HCT116 (cell line): ENCODE measurements around the gene UQCRQ. TPM values are rescaled to one million over a fixed set of nuclear protein-coding genes. Genes with fewer than 3 reads are reported as not detected.

Experiments
- ATAC-seq: fragments of 200-7000 bp; cut with Tn5 transposase; 2 replicates; pipeline ENCODE4 v1.9.1; 2020; ENCODE audit warnings: mild to moderate bottlenecking, moderate library complexity
- BruUV-seq: library from RNA; stranded (reverse); fragments of 400-500 nt; replicated peaks from 2 replicates; lab custom pipeline; 2021; lab: Mats Ljungman, UMichigan
- CTCF ChIA-PET: fragments of 300-600 bp; sonication (Branson Sonifier 250); formaldehyde crosslinking; loops from one replicate; lab custom pipeline; 2021; ENCODE audit warnings: antibody characterized with exemption; lab: Charles Lee
- POLR2A ChIA-PET: fragments of 300-600, 350-600 bp; sonication (Branson Sonifier 250); formaldehyde crosslinking; loops from one replicate; lab custom pipeline; 2021; ENCODE audit warnings: antibody characterized with exemption; lab: Charles Lee
- RAD21 ChIA-PET, 2 experiments: fragments of 300-600 bp; sonication (Branson Sonifier 250); formaldehyde crosslinking; loops; one replicate each; lab custom pipeline; 2023; ENCODE audit warnings: low total read pairs in 2 of 2; ENCODE audit not compliant: uncharacterized antibody in 2 of 2, unreplicated experiment in 2 of 2, low non-redundant PET in 1 of 2; lab: Charles Lee
- DNase-seq: peaks from one replicate; pipeline ENCODE4 v3.0.0-alpha.2; 2010; ENCODE audit warnings: low read depth, low spot score
- H2AFZ ChIP-seq: fragments of 200-600 bp; shearing (Covaris generic), sonication (generic); 2 replicates; pipeline ENCODE4 v1.6.1; 2017; ENCODE audit warnings: low read depth, mixed run types, mixed read lengths, antibody characterized with exemption, low read length; ENCODE audit not compliant: poor library complexity, severe bottlenecking
- H3K27ac ChIP-seq: 2 replicates; pipeline ENCODE4 v1.5.1; 2012; ENCODE audit warnings: low read depth, low read length
- H3K27me3 ChIP-seq: fragments of 200-600 bp; sonication (generic); 2 replicates; pipeline ENCODE4 v1.6.1; 2016; ENCODE audit warnings: mixed run types, low read length, mixed read lengths; ENCODE audit not compliant: insufficient read depth
- H3K36me3 ChIP-seq, 2 experiments: fragments of 200-500 bp in 1 of 2; fragments of 200-600 bp in 1 of 2; sonication (Bioruptor generic) in 1 of 2; sonication (generic) in 1 of 2; 2 replicates each; pipeline versions ENCODE4 v1.5.1 to v1.6.1; 2014 to 2016; ENCODE audit warnings: low read length in 2 of 2, inconsistent platforms in 1 of 2, mixed read lengths in 1 of 2, mixed run types in 1 of 2; ENCODE audit not compliant: insufficient read depth in 2 of 2, control insufficient read depth in 1 of 2
- H3K4me1 ChIP-seq, 2 experiments: fragments of 200-600 bp in 1 of 2; sonication (generic) in 1 of 2; 2 replicates each; pipeline versions ENCODE4 v1.5.1 to v1.6.1; 2012 to 2017; ENCODE audit warnings: low read length in 2 of 2, inconsistent platforms in 1 of 2, mild to moderate bottlenecking in 1 of 2, mixed read lengths in 1 of 2, mixed run types in 1 of 2, moderate library complexity in 1 of 2; ENCODE audit not compliant: insufficient read depth in 2 of 2, control insufficient read depth in 1 of 2
- H3K4me2 ChIP-seq: fragments of 200-600 bp; sonication (generic); 2 replicates; pipeline ENCODE4 v1.6.1; 2017; ENCODE audit warnings: mixed run types, low read length, mixed read lengths
- H3K4me3 ChIP-seq, 2 experiments: fragments of 200-600 bp in 1 of 2; sonication (generic) in 1 of 2; replicated peaks in 1 of 2; 2 replicates each; pipeline ENCODE4 v1.5.1; 2011 to 2016; ENCODE audit warnings: low read length in 2 of 2, control low read depth in 1 of 2, low read depth in 1 of 2, mild to moderate bottlenecking in 1 of 2, mixed read lengths in 1 of 2, mixed run types in 1 of 2
- H3K79me2 ChIP-seq: fragments of 200-600 bp; sonication (generic); 2 replicates; pipeline ENCODE4 v1.6.1; 2017; ENCODE audit warnings: mild to moderate bottlenecking, mixed run types, low read length, moderate library complexity, mixed read lengths; ENCODE audit not compliant: insufficient read depth
- H3K9ac ChIP-seq: fragments of 200-600 bp; sonication (generic); 2 replicates; pipeline ENCODE4 v1.6.1; 2016; ENCODE audit warnings: low read length, mixed read lengths
- H3K9me2 ChIP-seq: fragments of 200-600 bp; sonication (generic), shearing (Covaris generic); 2 replicates; pipeline ENCODE4 v1.6.1; 2017; ENCODE audit warnings: mixed run types, mild to moderate bottlenecking, moderate library complexity; ENCODE audit not compliant: insufficient read depth
- H3K9me3 ChIP-seq, 2 experiments: fragments of 200-500 bp in 1 of 2; fragments of 200-600 bp in 1 of 2; sonication (Bioruptor generic) in 1 of 2; sonication (generic) in 1 of 2; 2 replicates each; pipeline ENCODE4 v1.6.1; 2014 to 2017; ENCODE audit warnings: low read length in 2 of 2, mixed read lengths in 2 of 2, inconsistent platforms in 1 of 2, low read depth in 1 of 2, mild to moderate bottlenecking in 1 of 2, mixed run types in 1 of 2, moderate library complexity in 1 of 2; ENCODE audit not compliant: control insufficient read depth in 1 of 2, insufficient read depth in 1 of 2
- H4K20me1 ChIP-seq: fragments of 200-600 bp; sonication (generic), shearing (Covaris generic); 2 replicates; pipeline ENCODE4 v1.6.1; 2017; ENCODE audit warnings: mixed run types, mild to moderate bottlenecking, moderate library complexity; ENCODE audit not compliant: insufficient read depth
- CBX3 ChIP-seq: IDR thresholded peaks from 2 replicates; pipeline ENCODE4 v1.6.1; 2012; ENCODE audit warnings: low read depth
- EZH2 ChIP-seq: fragments of 200-600 bp; sonication (generic); IDR thresholded peaks from 2 replicates; pipeline ENCODE4 v1.6.1; 2017; ENCODE audit warnings: antibody characterized with exemption, mixed run types
- EZH2phosphoT487 ChIP-seq: fragments of 200-600 bp; IDR thresholded peaks from 2 replicates; pipeline ENCODE4 v1.6.1; 2018; ENCODE audit warnings: antibody characterized with exemption, borderline replicate concordance
- FOSL1 ChIP-seq: IDR thresholded peaks from 2 replicates; pipeline ENCODE4 v1.6.1; 2012; ENCODE audit warnings: low read depth
- SIN3A ChIP-seq: IDR thresholded peaks from 2 replicates; pipeline ENCODE4 v1.6.1; 2012; ENCODE audit warnings: low read depth
- SRF ChIP-seq: IDR thresholded peaks from 2 replicates; pipeline ENCODE4 v1.6.1; 2012; ENCODE audit warnings: low read depth
- YY1 ChIP-seq: IDR thresholded peaks from 2 replicates; pipeline ENCODE4 v1.6.1; 2011; ENCODE audit warnings: low read length, low read depth, moderate library complexity, mild to moderate bottlenecking; ENCODE audit not compliant: insufficient replicate concordance; ENCODE audit errors: extremely low read depth
- ZFX ChIP-seq: fragments of 450-650 bp; IDR thresholded peaks from 2 replicates; pipeline ENCODE4 v1.6.1; 2017
- ZNF274 ChIP-seq: fragments of 200-500 bp; sonication (Bioruptor generic); IDR thresholded peaks from 2 replicates; pipeline ENCODE4 v1.6.1; 2014; ENCODE audit warnings: mild to moderate bottlenecking, low read depth, low read length, inconsistent platforms
- intact Hi-C: fragments of 100-400 bp; cut with micrococcal nuclease; formaldehyde crosslinking; loops from 2 replicates; pipeline ENCODE4 v1.10.0; 2022
- total RNA-seq: library from RNA; stranded (reverse); gene quantifications from one replicate; pipeline ENCODE4 v1.2.1, GENCODE V29; 2021; ENCODE audit not compliant: unreplicated experiment
- TF ChIP-seq, protein P1 (sequence below): IDR thresholded peaks from 2 replicates; pipeline ENCODE4 v1.6.1; 2012; ENCODE audit warnings: low read depth
- TF ChIP-seq, protein P2 (sequence below), 3 experiments: fragments of 200-600 bp in 1 of 3; sonication (generic) in 1 of 3; IDR thresholded peaks in 2 of 3; conservative IDR thresholded peaks in 1 of 3; 2 replicates each; pipeline ENCODE4 v1.5.1; 2012 to 2017; ENCODE audit warnings: low read depth in 2 of 3, low read length in 2 of 3, antibody characterized with exemption in 1 of 3, borderline replicate concordance in 1 of 3, control low read depth in 1 of 3, mild to moderate bottlenecking in 1 of 3, mixed read lengths in 1 of 3, mixed run types in 1 of 3, moderate library complexity in 1 of 3; ENCODE audit not compliant: insufficient read depth in 1 of 3

Gene UQCRQ
- total RNA-seq, 1 experiment from 2014 or later = 528 TPM

DNA sequence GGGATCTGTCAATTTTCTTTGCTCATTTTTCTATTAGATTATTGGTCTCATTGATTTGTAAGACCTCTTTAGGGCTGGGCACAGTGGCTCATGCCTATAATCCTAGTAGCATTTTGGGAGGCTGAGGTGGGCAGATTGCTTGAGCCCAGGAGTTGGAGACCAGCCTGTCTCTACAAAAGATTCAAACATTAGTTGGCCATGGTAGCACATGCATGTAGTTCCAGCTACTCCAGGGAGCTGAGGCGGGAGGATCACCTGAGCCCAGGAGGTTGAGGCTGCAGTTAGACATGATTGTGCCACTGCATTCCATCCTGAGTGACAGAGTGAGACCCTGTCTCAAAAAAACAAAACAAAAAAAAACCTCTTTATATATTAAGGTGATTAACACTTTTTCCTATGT is 29.6 kb upstream of the UQCRQ start:
- no peaks in the 10 kb centered on the region for H3K79me2 ChIP-seq
- no peak overlapping the region for H3K4me2 ChIP-seq
- DNase-seq (no peak), ATAC-seq (no peak)
- 0 out of 4 replicates have a peak, but pooled peaks cover 0 to 4% of the 10 kb centered on the region in 2 experiments for H3K4me1 ChIP-seq
- no peak overlapping the region for H3K27ac ChIP-seq
- no peak overlapping the region for H3K4me3 ChIP-seq
- CTCF ChIA-PET = interaction anchor here (2.7 kb wide), 1 partner anchor 17 kb away, joined by 11 read pairs; no protein-coding TSS in a partner anchor
- H3K36me3 ChIP-seq = no peaks in the 10 kb centered on the region
- H4K20me1 ChIP-seq = no peaks in the 10 kb centered on the region
- no TSS peak for BruUV-seq
- H2AFZ ChIP-seq = no peak overlapping the region
- no peak overlapping the region for H3K9ac ChIP-seq
- no peaks in the 10 kb centered on the region for H3K9me2 ChIP-seq
- POLR2A ChIA-PET = no interaction called here
- TF ChIP-seq ZNF274 (no peak), EZH2 (no peak), EZH2phosphoT487 (no peak), ZFX (no peak), FOSL1 (no peak), YY1 (no peak), SRF (no peak), CBX3 (no peak), SIN3A (no peak)
- TF ChIP-seq, protein P1, sequence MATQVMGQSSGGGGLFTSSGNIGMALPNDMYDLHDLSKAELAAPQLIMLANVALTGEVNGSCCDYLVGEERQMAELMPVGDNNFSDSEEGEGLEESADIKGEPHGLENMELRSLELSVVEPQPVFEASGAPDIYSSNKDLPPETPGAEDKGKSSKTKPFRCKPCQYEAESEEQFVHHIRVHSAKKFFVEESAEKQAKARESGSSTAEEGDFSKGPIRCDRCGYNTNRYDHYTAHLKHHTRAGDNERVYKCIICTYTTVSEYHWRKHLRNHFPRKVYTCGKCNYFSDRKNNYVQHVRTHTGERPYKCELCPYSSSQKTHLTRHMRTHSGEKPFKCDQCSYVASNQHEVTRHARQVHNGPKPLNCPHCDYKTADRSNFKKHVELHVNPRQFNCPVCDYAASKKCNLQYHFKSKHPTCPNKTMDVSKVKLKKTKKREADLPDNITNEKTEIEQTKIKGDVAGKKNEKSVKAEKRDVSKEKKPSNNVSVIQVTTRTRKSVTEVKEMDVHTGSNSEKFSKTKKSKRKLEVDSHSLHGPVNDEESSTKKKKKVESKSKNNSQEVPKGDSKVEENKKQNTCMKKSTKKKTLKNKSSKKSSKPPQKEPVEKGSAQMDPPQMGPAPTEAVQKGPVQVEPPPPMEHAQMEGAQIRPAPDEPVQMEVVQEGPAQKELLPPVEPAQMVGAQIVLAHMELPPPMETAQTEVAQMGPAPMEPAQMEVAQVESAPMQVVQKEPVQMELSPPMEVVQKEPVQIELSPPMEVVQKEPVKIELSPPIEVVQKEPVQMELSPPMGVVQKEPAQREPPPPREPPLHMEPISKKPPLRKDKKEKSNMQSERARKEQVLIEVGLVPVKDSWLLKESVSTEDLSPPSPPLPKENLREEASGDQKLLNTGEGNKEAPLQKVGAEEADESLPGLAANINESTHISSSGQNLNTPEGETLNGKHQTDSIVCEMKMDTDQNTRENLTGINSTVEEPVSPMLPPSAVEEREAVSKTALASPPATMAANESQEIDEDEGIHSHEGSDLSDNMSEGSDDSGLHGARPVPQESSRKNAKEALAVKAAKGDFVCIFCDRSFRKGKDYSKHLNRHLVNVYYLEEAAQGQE = no peak
- TF ChIP-seq, protein P2, sequence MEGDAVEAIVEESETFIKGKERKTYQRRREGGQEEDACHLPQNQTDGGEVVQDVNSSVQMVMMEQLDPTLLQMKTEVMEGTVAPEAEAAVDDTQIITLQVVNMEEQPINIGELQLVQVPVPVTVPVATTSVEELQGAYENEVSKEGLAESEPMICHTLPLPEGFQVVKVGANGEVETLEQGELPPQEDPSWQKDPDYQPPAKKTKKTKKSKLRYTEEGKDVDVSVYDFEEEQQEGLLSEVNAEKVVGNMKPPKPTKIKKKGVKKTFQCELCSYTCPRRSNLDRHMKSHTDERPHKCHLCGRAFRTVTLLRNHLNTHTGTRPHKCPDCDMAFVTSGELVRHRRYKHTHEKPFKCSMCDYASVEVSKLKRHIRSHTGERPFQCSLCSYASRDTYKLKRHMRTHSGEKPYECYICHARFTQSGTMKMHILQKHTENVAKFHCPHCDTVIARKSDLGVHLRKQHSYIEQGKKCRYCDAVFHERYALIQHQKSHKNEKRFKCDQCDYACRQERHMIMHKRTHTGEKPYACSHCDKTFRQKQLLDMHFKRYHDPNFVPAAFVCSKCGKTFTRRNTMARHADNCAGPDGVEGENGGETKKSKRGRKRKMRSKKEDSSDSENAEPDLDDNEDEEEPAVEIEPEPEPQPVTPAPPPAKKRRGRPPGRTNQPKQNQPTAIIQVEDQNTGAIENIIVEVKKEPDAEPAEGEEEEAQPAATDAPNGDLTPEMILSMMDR (IDR thresholded peaks at IDR 0.05 in 2 of 3, conservative IDR thresholded peaks at IDR 0.05 in 1 of 3; ENCODE audit: borderline replicate concordance in 1 of 3, insufficient read depth in 1 of 3, low read depth in 2 of 3, low read length in 2 of 3) = no peak
- intact Hi-C loops = no loop called here
- no peaks in the 10 kb centered on the region for H3K27me3 ChIP-seq
- H3K9me3 ChIP-seq = no peaks in the 10 kb centered on the region
- RAD21 ChIA-PET = no interaction called here
